CD4-positive, CD25-positive, alpha-beta regulatory T cell (primary cell): Measurements from ENCODE around the gene S100G. TPM values are rescaled to one million over a fixed set of nuclear protein-coding genes. Genes with fewer than 3 reads are reported as not detected.

Source experiments
- ATAC-seq, 2 donors: fragments of 150-1000 bp; cut with Tn5 transposase; one replicate each; pipeline ENCODE4 v1.10.0; 2021; ENCODE audit warnings: low read depth in 2 of 2, moderate number of reproducible peaks in 2 of 2, moderate library complexity in 1 of 2
- DNase-seq, 3 donors: peaks; one replicate each; pipeline versions ENCODE4 v3.0.0 to v3.0.0-alpha.2; 2012 to 2022; ENCODE audit warnings: mixed read lengths in 1 of 3
- H3K27ac ChIP-seq: one replicate; pipeline ENCODE4 v1.7.0; 2013; ENCODE audit warnings: mild to moderate bottlenecking, low read length; ENCODE audit not compliant: insufficient read depth, poor library complexity, severe bottlenecking
- H3K27me3 ChIP-seq: one replicate; pipeline ENCODE4 v1.7.0; 2013; ENCODE audit warnings: low read length; ENCODE audit not compliant: control insufficient read depth, insufficient read depth
- H3K36me3 ChIP-seq: one replicate; pipeline ENCODE4 v1.7.0; 2013; ENCODE audit warnings: mild to moderate bottlenecking, low read length, moderate library complexity; ENCODE audit not compliant: control insufficient read depth, insufficient read depth
- H3K4me1 ChIP-seq: 2 replicates; pipeline ENCODE4 v1.7.0; 2013; ENCODE audit warnings: mild to moderate bottlenecking, low read length; ENCODE audit not compliant: insufficient read depth, control insufficient read depth, poor library complexity, severe bottlenecking
- H3K4me3 ChIP-seq: one replicate; pipeline ENCODE4 v1.7.0; 2013; ENCODE audit warnings: low read depth, mild to moderate bottlenecking, low read length, moderate library complexity
- H3K9me3 ChIP-seq, 2 experiments: 1 replicate in 1 of 2; 2 replicates in 1 of 2; pipeline ENCODE4 v1.7.0; 2013; ENCODE audit warnings: low read length in 2 of 2, mild to moderate bottlenecking in 1 of 2, moderate library complexity in 1 of 2; ENCODE audit not compliant: control insufficient read depth in 2 of 2
- H3K27ac Mint-ChIP-seq, 3 donors: one replicate each; pipeline ENCODE4 v1.8.0; 2020 to 2022; ENCODE audit warnings: mild to moderate bottlenecking in 3 of 3, mixed read lengths in 3 of 3, moderate library complexity in 2 of 3
- H3K27me3 Mint-ChIP-seq: one replicate; pipeline ENCODE4 v1.8.0; 2022; ENCODE audit warnings: mild to moderate bottlenecking, mixed read lengths
- H3K36me3 Mint-ChIP-seq: one replicate; pipeline ENCODE4 v1.8.0; 2020; ENCODE audit warnings: mixed read lengths
- H3K4me1 Mint-ChIP-seq, 4 donors: one replicate each; pipeline ENCODE4 v1.8.0; 2020 to 2022; ENCODE audit warnings: mixed read lengths in 4 of 4, mild to moderate bottlenecking in 1 of 4
- H3K4me3 Mint-ChIP-seq, 4 donors: one replicate each; pipeline ENCODE4 v1.8.0; 2020 to 2022; ENCODE audit warnings: mild to moderate bottlenecking in 4 of 4, mixed read lengths in 4 of 4, moderate library complexity in 3 of 4
- H3K9me3 Mint-ChIP-seq, 7 donors: one replicate each; pipeline ENCODE4 v1.8.0; 2020 to 2022; ENCODE audit warnings: mixed read lengths in 7 of 7, mild to moderate bottlenecking in 3 of 7, moderate library complexity in 2 of 7
- polyA plus RNA-seq, 4 donors: library from polyadenylated mRNA; unstranded; fragments of 300-500 nt; fragmentation: Illumina TruSeq; gene quantifications; one replicate each; pipeline ENCODE4 v1.2.3, GENCODE V29; 2021
- total RNA-seq: library from RNA; stranded (reverse); gene quantifications from one replicate; pipeline ENCODE4 v1.2.3, GENCODE V29; 2022

Gene S100G
- total and polyA plus RNA-seq, 5 donors from 2014 or later, result not detected

GRCh38 chrX:16665089-16665488, 15.1 kb downstream of the S100G start:
- no peak overlapping the region for H3K4me3 Mint-ChIP-seq
- H3K27me3 ChIP-seq, result no peaks in the 10 kb centered on the region
- no peaks in the 10 kb centered on the region for H3K4me1 ChIP-seq
- H3K36me3 Mint-ChIP-seq, result peaks cover 6% of the 10 kb centered on the region
- no peak overlapping the region for H3K27ac ChIP-seq
- H3K27ac Mint-ChIP-seq, result no peak overlapping the region
- no peak overlapping the region for H3K4me3 ChIP-seq
- DNase-seq (no peak), ATAC-seq (no peak)
- no peaks in the 10 kb centered on the region for H3K27me3 Mint-ChIP-seq
- H3K4me1 Mint-ChIP-seq, result peaks cover 0 to 2% (median 0%) of the 10 kb centered on the region in 4 donors
- H3K36me3 ChIP-seq, result peaks cover 6% of the 10 kb centered on the region
- H3K9me3 Mint-ChIP-seq, result no peaks in the 10 kb centered on the region
- no peaks in the 10 kb centered on the region for H3K9me3 ChIP-seq

GRCh38 chrX:16666541-16666940, 16.6 kb downstream of the S100G start:
- Histone ChIP-seq H3K4me3 (no peak overlapping the region), H3K4me1 (no peaks in the 10 kb centered on the region), H3K27me3 (no peaks in the 10 kb centered on the region), H3K27ac (no peak overlapping the region), H3K36me3 (peaks cover 6% of the 10 kb centered on the region), H3K9me3 (no peaks in the 10 kb centered on the region)
- Mint-ChIP-seq H3K9me3 (no peaks in the 10 kb centered on the region), H3K27ac (no peak overlapping the region), H3K36me3 (peaks cover 6% of the 10 kb centered on the region), H3K4me1 (peaks cover 0 to 4% (median 0%) of the 10 kb centered on the region in 4 donors), H3K4me3 (no peak overlapping the region), H3K27me3 (no peaks in the 10 kb centered on the region)
- DNase-seq (no peak), ATAC-seq (no peak)

GRCh38 chrX:16671005-16671404, 21.0 kb downstream of the S100G start:
- no peaks in the 10 kb centered on the region for H3K27me3 ChIP-seq
- no peak overlapping the region for H3K4me3 ChIP-seq
- H3K9me3 Mint-ChIP-seq, result no peaks in the 10 kb centered on the region
- H3K36me3 Mint-ChIP-seq, result peaks cover 5% of the 10 kb centered on the region
- ATAC-seq (no peak), DNase-seq (peak in 2 of 3 donors; percentile 30 to 61)
- H3K27me3 Mint-ChIP-seq, result no peaks in the 10 kb centered on the region
- no peak overlapping the region for H3K27ac Mint-ChIP-seq
- no peaks in the 10 kb centered on the region for H3K9me3 ChIP-seq
- H3K36me3 ChIP-seq, result peaks cover 6% of the 10 kb centered on the region
- no peaks in the 10 kb centered on the region for H3K4me1 ChIP-seq
- no peak overlapping the region for H3K4me3 Mint-ChIP-seq
- no peak overlapping the region for H3K27ac ChIP-seq
- H3K4me1 Mint-ChIP-seq, result peaks cover 0 to 2% (median 0%) of the 10 kb centered on the region in 4 donors

GRCh38 chrX:16678689-16679088, 28.7 kb downstream of the S100G start:
- Histone ChIP-seq H3K36me3 (peaks cover 4% of the 10 kb centered on the region), H3K4me1 (no peaks in the 10 kb centered on the region), H3K27ac (no peak overlapping the region), H3K4me3 (no peak overlapping the region), H3K9me3 (no peaks in the 10 kb centered on the region), H3K27me3 (no peaks in the 10 kb centered on the region)
- H3K9me3 Mint-ChIP-seq, result no peaks in the 10 kb centered on the region
- H3K4me1 Mint-ChIP-seq, result no peaks in the 10 kb centered on the region
- no peaks in the 10 kb centered on the region for H3K27me3 Mint-ChIP-seq
- no peak for ATAC-seq
- peak overlapping the region in 1 of 3 donors; percentile 36 for H3K27ac Mint-ChIP-seq
- no peak overlapping the region for H3K4me3 Mint-ChIP-seq
- peaks cover 9% of the 10 kb centered on the region for H3K36me3 Mint-ChIP-seq
- DNase-seq, result no peak

GRCh38 chrX:16683007-16683664, 33.2 kb downstream of the S100G start:
- Histone ChIP-seq H3K36me3 (peaks cover under 1% of the 10 kb centered on the region), H3K9me3 (no peaks in the 10 kb centered on the region), H3K4me3 (no peak overlapping the region), H3K27ac (no peak overlapping the region), H3K27me3 (no peaks in the 10 kb centered on the region), H3K4me1 (no peaks in the 10 kb centered on the region)
- DNase-seq (no peak), ATAC-seq (no peak)
- Mint-ChIP-seq H3K4me3 (no peak overlapping the region), H3K4me1 (no peaks in the 10 kb centered on the region), H3K27ac (no peak overlapping the region), H3K9me3 (peaks cover 0 to 2% (median 0%) of the 10 kb centered on the region in 7 donors), H3K27me3 (no peaks in the 10 kb centered on the region), H3K36me3 (peaks cover 5% of the 10 kb centered on the region)

- no peaks in the 10 kb centered on the region for H3K4me1 ChIP-seq
- H3K36me3 Mint-ChIP-seq, result peaks cover 5% of the 10 kb centered on the region
- no peaks in the 10 kb centered on the region for H3K36me3 ChIP-seq
- H3K9me3 Mint-ChIP-seq, result peaks cover 0 to 2% (median 0%) of the 10 kb centered on the region in 7 donors
- H3K27me3 ChIP-seq, result no peaks in the 10 kb centered on the region
- H3K27me3 Mint-ChIP-seq, result no peaks in the 10 kb centered on the region
- ATAC-seq, result no peak
- no peak overlapping the region for H3K27ac ChIP-seq
- H3K4me3 Mint-ChIP-seq, result no peak overlapping the region
- H3K27ac Mint-ChIP-seq, result no peak overlapping the region
- H3K9me3 ChIP-seq, result no peaks in the 10 kb centered on the region
- no peak overlapping the region for H3K4me3 ChIP-seq
- no peaks in the 10 kb centered on the region for H3K4me1 Mint-ChIP-seq
- DNase-seq, result no peak
These were observed 37.6 kb downstream of the S100G start for GRCh38 chrX:16687514-16687913.

GRCh38 chrX:16695079-16695676, 45.2 kb downstream of the S100G start:
- no peak overlapping the region for H3K27ac Mint-ChIP-seq
- peak; percentile 61 to 68 for ATAC-seq
- H3K36me3 Mint-ChIP-seq, result peaks cover 4% of the 10 kb centered on the region

GRCh38 chrX:16696956-16697355, 47.0 kb downstream of the S100G start:
- Mint-ChIP-seq H3K27ac (no peak overlapping the region), H3K36me3 (peaks cover 4% of the 10 kb centered on the region)
- ATAC-seq, result no peak

More at GRCh38 chrX:16695079-16695676, 45.2 kb downstream of the S100G start:
- Mint-ChIP-seq H3K4me3 (no peak overlapping the region), H3K4me1 (no peaks in the 10 kb centered on the region), H3K27me3 (no peaks in the 10 kb centered on the region), H3K9me3 (no peaks in the 10 kb centered on the region)
- Histone ChIP-seq H3K4me1 (no peaks in the 10 kb centered on the region), H3K36me3 (no peaks in the 10 kb centered on the region), H3K27me3 (no peaks in the 10 kb centered on the region), H3K27ac (no peak overlapping the region), H3K9me3 (no peaks in the 10 kb centered on the region), H3K4me3 (no peak overlapping the region)
- DNase-seq, result peak; percentile 36 to 63 (median 58)

More at GRCh38 chrX:16696956-16697355, 47.0 kb downstream of the S100G start:
- Mint-ChIP-seq H3K9me3 (no peaks in the 10 kb centered on the region), H3K27me3 (no peaks in the 10 kb centered on the region), H3K4me1 (no peaks in the 10 kb centered on the region), H3K4me3 (no peak overlapping the region)
- H3K9me3 ChIP-seq, result no peaks in the 10 kb centered on the region
- no peaks in the 10 kb centered on the region for H3K4me1 ChIP-seq
- H3K36me3 ChIP-seq, result no peaks in the 10 kb centered on the region
- no peak overlapping the region for H3K27ac ChIP-seq
- no peak for DNase-seq
- H3K27me3 ChIP-seq, result no peaks in the 10 kb centered on the region
- no peak overlapping the region for H3K4me3 ChIP-seq
